HG03469 (cell line): ENCODE data around the gene SLC8A2.
"Not testable (repeated sequence)": the region's sequence is repeated elsewhere in the genome, so short reads cannot be mapped to it uniquely, and the experiment has no call there.

ENCODE experiments used
- ATAC-seq: cut with Tn5 transposase; IDR thresholded peaks from one replicate; pipeline ENCODE4 v1.9.1; 2021; ENCODE audit warnings: mild to moderate bottlenecking, moderate library complexity, moderate number of reproducible peaks; ENCODE audit not compliant: unreplicated experiment

Gene SLC8A2

GRCh38 chr19:47414469-47414868 lies 57.2 kb downstream of the SLC8A2 start:
- ATAC-seq = no peak

GRCh38 chr19:47413941-47414340 lies 57.8 kb downstream of the SLC8A2 start:
- no peak for ATAC-seq

GRCh38 chr19:47411696-47412095 lies 60.0 kb downstream of the SLC8A2 start:
- ATAC-seq = not testable (repeated sequence)

- no peak for ATAC-seq
These were observed 60.6 kb downstream of the SLC8A2 start for GRCh38 chr19:47411101-47411500.

GRCh38 chr19:47408156-47408938 lies 63.3 kb downstream of the SLC8A2 start:
- ATAC-seq = no peak

GRCh38 chr19:47407417-47407774 lies 64.3 kb downstream of the SLC8A2 start:
- ATAC-seq = no peak

GRCh38 chr19:47406711-47407416 lies 64.8 kb downstream of the SLC8A2 start:
- ATAC-seq = no peak

GRCh38 chr19:47405854-47406417 lies 65.8 kb downstream of the SLC8A2 start:
- ATAC-seq = no peak

GRCh38 chr19:47405197-47405550 lies 66.5 kb downstream of the SLC8A2 start:
- ATAC-seq = no peak

GRCh38 chr19:47404334-47405196 lies 67.1 kb downstream of the SLC8A2 start:
- no peak for ATAC-seq

GRCh38 chr19:47402504-47402903 lies 69.2 kb downstream of the SLC8A2 start:
- no peak for ATAC-seq

GRCh38 chr19:47398707-47399597 lies 72.7 kb downstream of the SLC8A2 start:
- ATAC-seq = no peak

GRCh38 chr19:47391510-47392223 lies 80.0 kb downstream of the SLC8A2 start:
- ATAC-seq = no peak

- ATAC-seq = no peak
These were observed 80.9 kb downstream of the SLC8A2 start for GRCh38 chr19:47390533-47391488.

GRCh38 chr19:47389150-47389556 lies 82.5 kb downstream of the SLC8A2 start:
- no peak for ATAC-seq

- ATAC-seq = not testable (repeated sequence)
These were observed 83.0 kb downstream of the SLC8A2 start for GRCh38 chr19:47388721-47389120.

GRCh38 chr19:47387623-47388022 lies 84.1 kb downstream of the SLC8A2 start:
- not testable (repeated sequence) for ATAC-seq

GRCh38 chr19:47386582-47386981 lies 85.1 kb downstream of the SLC8A2 start:
- ATAC-seq = not testable (repeated sequence)
